Fibroblast of upper back skin (primary cell): Measurements from ENCODE around the gene ENPEP.
"Not testable (repeated sequence)": the region's sequence is repeated elsewhere in the genome, so short reads cannot be mapped to it uniquely, and the experiment has no call there.

Experiments used
- DNase-seq: peaks from one replicate; pipeline ENCODE4 v3.0.0-alpha.2; 2013

The ENPEP gene

DNA sequence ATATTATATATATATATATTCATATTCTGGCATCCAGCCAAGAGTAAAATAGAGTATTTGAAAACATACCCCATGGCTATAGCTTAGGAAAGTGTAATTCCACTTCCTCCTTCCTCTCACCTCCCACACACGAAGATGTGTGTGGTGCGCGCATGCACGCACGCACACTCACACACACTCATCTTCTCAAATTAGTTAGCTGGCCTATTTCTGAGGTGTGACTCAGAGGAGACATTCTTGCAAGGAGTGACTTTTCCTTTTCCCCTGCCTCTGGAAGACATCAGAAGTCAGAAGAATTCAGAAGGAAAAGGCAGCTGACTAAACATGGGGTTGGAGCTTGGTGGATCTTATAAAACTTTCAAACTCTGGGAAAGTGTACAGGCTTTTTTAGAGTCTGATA, 8.8 kb downstream of the ENPEP start:
- peak; percentile 96 for DNase-seq

DNA sequence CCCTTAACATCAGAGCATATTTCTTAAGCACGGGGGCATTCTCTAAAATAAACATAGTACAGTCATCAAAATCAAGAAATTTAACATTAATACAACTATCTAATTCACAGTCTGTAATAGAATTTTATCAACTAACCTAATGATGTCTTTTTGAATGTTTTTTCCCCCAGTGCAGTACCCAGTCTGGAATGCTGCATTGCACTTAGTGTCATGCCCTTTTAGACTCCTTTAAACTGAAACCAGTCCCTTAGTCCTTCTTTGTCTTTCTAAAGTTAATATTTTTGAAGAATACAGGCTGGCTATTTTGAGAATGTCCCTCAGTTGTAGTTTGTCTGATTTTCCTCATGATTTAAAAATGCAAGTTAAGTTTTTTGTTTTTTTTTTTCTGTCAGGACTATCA, 9.5 kb downstream of the ENPEP start:
- DNase-seq, result no peak

DNA sequence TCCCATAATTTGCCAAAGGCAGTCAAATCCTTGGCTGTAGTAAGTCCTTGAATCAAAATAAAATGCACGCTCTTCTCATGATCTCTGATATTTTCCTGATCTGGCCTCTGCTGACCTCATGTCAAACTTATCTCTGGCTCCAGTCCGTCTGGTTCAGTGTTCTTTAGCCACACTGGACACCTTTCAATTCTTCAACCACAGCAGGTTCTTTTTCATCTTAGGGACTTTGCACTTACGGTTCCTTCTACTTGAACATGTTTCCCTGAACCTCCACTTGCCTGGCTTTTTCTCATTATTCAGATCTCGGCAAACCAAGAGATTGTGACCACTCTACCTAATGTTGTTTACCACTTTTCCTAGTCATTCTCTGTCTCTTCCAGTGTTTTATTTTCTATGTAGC, 10.3 kb downstream of the ENPEP start:
- DNase-seq, result no peak

DNA sequence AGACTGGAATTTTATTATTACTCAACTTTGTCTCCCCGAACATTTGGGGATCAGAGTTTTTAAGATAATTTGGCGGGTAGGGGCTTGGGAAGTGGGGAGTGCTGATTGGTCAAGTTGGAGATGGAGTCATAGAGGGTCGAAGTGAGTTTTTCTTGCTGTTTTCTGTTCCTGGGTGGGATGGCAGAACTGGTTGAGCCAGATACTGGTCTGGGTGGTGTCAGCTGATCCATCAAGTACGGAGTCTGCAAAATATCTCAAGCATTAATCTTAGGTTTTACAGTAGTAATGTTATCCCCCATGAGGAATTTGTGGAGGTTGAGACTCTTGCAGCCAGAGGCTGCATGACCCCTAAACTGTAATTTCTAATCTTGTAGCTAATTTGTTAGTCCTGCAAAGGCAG, 10.9 kb downstream of the ENPEP start:
- not testable (repeated sequence) for DNase-seq

DNA sequence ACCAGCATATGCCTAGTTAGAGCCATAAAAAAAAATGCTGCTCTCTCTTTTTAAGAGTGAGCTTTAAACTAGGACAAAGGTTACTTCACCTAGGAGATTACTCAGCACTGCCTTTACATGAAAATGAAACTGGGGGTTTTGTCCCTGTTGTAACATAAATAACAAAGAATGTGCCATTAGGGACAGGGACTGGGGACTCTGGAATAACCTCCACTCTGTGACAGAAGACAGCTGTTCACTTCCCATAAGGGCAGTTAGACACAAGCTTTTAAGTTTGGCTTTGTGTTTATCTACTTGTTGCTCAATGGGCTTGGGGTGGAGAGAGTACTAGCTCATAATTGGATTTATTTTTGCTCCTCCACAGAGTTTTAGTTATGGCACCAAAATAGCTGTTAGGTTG, 11.9 kb downstream of the ENPEP start:
- peak; percentile 9 for DNase-seq

DNA sequence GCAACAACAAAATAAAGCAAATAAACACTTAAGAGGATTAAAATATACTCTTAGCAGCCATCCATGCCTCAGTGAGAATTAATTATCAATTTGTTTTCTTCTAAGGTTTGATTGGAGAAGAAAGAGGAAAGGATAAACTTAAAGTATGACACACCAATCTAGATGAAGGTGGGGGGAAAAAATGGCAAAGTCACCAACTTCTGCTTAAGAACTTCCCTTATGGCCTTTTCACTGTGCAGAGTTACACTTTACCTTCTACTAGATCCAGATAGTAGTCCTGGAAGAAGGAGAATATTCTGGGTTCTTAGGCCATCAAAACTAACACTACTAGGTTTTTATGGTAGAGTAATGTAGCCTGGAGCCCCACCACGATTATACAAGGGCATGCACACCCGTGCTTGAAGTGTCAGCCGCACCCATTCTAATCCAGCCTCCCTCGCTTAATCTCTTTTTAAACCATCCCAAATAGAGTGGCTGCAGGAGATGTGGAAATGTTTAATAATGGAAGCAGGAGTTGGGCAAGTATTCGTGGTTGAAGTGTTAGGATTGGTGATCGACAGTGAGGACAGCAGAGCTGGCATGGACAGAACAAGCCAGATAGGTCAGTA, 14.1 kb downstream of the ENPEP start:
- DNase-seq, result no peak

DNA sequence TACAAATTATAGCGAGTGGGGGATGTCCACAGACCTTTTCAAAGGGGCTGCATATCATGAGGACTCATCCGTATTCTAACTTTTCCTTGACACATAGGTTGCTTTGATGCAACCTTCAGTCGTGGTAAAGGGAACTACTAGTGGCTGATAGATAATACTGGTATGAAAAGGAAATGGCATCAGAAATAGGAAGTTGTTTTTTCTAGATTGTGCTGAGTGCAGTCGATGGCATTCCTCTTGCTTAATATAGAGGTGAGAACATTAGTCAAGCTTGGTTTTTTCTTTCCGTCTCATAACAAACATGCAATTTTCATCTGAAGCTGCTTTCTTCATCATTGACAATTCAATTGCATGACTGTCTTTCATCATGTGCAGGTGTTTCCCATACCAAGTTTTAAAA, 16.6 kb downstream of the ENPEP start:
- no peak for DNase-seq

DNA sequence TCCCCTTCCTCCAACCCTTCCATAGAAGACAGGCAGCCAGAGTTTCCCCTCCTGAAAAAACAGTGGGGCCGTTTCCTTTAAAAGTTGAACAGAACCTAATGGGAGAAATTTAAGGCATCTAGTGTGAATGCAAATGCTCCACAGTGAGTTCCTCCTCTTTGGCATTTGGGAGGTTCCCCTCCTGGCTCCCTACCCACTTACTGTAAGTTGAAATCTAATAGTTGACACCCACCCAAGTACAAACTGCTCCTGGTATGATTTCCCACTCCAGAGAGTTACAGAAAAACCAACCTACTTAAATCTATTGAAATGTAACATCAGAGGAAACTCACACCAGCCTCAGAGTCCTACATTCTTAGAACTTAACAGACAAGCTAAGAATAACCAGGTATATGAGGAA, 17.6 kb downstream of the ENPEP start:
- DNase-seq, result no peak

DNA sequence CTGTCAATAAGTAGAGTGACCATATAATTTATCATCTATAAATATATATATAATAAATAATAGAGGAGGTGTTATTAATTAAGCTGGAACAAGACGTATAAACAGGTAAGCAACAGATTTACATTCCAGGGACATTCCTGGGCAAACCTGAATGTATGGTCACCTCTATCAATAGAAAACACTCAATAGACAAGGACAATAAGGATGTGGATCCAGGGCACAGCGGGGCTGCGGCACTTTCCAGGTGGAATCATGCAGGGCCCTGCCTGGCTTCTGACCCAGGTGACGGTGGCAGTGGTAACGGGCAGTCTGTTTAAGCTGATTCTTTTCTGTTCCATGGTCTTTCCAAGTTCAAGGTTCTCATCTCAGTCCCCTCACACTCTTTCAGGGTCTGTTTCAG, 22.5 kb downstream of the ENPEP start:
- no peak for DNase-seq

DNA sequence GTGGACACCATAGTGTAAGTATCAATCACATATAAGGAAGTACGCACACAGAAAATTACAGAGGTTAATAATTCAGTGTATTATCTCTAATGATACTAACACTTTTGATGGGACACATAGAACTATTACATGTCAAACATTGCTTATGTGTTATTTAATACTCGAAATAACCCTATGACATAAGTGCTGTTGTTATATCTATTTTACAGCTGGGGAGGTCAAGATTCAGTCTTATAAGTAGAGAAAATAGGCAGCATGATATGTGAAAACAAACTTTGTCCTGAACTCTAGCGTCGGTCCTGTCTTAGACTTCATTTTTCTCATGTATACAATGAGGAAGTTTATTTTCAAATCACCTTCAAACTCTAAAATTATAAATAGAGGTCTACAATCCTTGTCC, 23.2 kb downstream of the ENPEP start:
- no peak for DNase-seq

DNA sequence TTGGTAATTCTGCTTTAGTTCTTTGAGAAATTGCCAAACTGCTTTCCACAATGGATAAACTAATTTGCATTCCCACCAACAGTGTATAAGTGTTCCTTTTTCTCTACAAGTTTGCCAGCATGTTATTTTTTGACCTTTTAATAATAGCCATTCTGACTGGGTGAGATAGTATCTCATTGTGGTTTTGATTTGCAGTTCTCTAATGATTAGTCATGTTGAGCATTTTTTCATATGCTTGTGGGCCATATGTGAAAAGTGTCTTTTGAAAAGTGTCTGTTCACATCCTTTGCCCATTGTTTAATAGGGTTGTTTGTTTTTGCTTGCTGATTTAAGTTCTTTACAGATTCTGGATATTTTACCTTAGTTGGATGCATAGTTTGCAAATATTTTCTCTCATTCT, 25.9 kb downstream of the ENPEP start:
- DNase-seq, result peak; percentile 70

DNA sequence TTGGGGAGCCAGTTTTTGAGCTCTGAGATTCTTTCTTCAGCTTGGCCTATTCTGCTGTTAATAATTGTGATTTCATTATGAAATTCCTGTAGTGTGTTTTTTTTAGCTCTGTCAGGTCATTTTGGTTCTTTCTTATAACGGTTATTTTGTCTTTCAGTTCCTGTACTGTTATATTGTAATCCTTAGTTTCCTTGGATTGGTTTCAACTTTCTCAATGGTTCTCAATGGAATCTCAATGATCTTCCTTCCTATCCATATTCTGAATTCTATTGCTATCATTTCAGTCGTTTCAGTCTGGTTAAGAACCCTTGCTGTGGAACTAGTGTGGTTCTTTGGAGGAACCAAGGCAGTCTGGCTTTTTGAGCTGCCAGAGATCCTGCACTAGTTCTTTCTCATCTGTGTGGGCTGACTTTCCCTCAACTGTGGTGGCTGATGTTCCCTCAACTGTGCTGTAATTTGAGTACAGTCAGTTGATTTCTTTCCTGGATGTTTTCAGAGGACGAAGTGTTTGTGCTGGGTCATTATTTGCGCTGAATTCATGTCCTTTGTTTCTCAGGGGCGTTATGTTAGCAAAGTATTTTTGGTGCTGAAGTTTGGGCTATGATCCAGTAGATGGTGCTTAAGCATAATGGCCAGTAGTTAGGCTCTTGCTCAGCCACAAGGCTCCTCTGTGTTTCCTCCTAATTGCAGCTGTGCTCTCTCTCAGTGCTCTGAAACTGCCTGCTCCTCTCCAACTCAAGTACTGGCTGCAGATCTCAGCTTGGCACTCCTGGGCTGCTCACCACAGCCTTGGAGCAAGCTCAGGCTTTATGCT, 27.5 kb downstream of the ENPEP start:
- DNase-seq, result peak; percentile 31

DNA sequence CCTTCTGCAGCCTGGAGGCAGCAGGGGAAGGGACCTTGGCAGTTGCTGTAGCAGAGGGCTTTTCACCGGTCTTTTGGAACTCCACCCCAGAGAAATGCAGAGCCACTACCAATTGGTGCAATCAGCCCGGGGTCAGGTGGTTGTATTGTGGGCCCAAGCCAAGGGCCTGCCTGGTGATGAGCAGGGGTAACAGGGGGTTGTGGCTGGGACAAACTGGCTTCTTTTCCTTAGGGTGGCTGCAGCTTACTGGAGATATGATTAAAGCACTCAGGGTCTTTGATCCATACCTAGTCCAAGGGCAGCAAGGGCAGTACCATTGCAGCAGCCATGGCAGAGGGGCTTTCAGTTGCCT, 28.1 kb downstream of the ENPEP start:
- DNase-seq, result no peak

DNA sequence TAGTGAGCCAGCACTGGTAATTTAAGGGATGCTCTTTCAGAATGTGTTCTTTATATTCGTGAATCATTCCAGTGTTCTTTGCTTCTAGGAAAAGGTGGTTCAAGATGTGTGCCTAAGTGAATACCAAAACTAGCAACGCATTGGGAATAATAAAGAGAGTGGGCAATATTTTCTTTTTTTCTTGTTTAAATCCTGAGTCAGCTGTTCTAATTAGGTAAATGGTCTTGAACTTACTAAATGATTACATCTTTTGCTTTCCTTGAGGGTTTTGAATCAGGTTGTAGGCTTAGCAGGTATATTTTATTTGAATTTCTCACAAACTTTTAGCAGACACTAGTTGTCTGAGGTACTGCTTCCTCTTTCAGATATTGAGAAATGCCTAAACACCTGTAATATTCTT, 29.5 kb downstream of the ENPEP start:
- DNase-seq, result no peak

DNA sequence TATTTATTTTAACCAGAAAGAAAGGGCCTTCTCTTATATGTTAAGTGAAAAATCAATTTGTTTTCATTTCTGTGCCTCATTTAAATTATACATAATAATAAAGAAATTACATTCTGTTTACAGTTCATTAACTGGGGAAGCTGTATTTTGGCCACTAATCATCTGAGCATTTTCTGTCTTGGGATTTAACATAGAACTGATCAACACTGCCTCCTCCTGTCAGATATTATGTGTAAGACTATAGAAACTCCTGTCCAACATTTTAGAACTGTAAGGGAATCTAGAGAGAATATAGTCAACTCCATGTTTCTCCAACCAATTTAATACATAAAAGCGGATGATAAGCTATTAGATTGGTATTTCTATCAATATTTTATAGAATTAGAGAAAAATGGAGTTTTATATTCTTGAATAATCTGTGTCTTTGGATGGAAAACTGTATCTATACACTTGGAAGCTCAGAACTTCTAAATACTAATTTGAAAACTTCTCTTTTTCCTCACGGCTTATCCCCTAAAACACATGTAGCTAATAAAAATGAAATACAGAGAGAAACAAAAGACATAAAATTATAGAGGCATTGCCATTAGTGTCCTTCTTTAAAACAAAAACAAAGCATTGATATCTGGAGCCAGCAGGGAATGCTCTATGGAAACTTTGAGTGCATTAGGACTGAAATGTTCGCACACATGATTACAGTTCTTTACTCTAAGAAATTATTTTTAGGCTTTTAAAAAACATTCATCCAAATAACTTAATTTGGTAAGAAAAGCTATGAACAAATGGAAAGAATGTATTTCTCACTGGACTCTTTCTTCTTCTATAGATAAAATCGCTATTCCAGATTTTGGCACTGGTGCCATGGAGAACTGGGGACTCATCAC, 33.1 kb downstream of the ENPEP start:
- peak; percentile 53 for DNase-seq

DNA sequence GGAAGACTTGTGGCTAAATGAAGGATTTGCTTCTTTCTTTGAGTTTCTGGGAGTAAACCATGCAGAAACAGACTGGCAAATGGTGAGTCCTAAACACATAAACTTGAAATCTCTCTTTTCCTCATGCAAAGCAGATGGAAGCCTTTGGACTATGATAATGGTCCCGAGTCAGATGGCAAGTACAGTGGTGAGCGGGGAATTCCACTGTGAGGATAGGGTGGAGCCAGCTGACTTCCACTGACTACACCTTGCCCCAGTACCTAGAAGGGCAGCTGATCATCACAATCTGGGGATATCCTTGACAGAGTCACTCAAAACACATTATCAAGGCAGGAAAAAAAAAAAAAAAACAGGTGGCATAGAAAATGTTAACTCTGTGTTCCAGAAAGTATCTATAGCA, 34.3 kb downstream of the ENPEP start:
- no peak for DNase-seq

DNA sequence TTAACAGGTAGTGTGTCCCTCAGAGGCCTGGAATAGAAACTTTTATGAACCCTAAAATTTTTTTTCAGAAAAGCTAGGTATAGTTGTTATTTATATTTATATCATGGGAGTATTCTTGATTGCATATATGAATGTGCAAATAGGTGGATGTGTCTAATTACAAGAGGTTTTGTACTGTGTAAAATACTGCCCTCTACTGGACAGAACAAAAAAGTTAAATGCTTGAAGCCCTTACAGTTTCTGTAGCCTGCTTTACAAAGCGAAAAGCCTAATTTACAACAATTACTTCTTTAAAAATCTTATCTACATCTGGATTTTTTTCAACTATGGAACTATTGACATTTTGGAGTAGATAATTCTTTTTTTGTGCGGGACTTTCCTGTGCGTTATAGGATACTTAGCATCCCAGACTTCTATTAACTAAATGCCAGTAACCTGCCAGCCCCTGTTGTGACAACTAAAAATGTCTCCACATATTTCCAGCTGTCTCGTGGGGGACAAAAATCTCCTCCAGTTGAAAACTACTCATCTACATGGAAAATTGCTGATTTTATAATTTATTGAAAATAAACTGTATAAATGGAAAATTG, 35.1 kb downstream of the ENPEP start:
- DNase-seq, result peak; percentile 53

DNA sequence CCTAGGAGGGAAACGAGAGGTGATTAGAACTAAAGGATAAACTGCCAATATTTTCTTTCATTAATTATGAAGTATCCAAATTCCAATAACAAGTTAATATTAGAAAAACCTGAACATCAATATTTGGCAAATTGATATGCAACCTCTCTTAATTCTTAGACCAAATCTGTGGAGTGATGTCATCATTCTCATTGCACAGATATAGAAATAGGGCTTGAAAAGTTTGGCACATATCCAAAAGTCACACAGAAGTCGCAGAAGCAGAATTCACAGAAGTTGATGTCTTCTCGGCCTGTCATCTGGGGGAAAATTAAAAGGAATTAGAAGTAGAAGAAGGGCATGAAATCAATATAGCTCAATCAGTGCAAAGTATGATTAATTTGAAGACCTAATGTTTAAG, 36.9 kb downstream of the ENPEP start:
- no peak for DNase-seq

DNA sequence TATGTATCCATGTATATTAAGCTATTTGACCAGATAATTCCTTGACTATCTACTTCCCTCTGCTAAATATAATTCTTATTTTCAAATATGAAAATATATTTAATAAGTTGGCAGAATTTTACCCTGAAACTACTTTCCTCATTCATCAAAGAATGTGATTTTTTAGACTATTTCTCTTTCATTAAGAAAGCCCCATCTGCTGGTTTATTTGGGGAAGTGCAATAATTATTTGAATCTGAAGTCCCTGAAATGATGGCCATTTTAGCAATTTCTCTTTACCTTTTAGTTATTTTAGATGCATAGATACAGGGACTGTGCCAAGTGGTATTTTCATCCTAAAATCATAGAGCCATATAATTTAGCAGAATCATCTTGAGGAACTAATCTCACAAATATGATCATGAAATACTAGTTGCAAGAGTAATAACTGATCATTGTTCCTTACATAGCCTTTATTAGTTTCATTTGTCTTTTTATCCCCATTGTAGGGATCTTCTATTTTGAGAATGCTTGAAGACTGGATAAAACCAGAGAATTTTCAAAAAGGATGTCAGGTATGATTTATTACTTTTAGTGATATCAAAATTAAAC, 39.0 kb downstream of the ENPEP start:
- peak; percentile 47 for DNase-seq

DNA sequence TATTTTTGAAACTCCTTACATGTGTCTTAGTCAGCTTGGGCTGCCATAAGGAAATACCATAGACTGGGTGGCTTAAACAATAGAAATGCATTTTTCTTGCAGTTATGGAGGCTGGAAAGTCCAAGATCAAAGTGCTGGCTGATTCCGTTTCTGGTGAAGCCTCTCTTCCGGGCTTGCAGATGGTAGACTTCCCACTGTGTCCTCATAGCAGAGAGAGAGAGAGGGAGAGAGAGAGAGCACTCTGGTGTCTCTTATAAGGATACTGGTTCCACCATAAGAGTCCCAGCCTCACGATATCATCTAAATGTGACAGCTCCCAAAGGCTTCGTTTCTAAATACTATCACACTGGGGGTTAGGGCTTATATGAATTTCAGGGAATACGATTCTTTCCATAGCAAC, 39.7 kb downstream of the ENPEP start:
- DNase-seq, result peak; percentile 11

DNA sequence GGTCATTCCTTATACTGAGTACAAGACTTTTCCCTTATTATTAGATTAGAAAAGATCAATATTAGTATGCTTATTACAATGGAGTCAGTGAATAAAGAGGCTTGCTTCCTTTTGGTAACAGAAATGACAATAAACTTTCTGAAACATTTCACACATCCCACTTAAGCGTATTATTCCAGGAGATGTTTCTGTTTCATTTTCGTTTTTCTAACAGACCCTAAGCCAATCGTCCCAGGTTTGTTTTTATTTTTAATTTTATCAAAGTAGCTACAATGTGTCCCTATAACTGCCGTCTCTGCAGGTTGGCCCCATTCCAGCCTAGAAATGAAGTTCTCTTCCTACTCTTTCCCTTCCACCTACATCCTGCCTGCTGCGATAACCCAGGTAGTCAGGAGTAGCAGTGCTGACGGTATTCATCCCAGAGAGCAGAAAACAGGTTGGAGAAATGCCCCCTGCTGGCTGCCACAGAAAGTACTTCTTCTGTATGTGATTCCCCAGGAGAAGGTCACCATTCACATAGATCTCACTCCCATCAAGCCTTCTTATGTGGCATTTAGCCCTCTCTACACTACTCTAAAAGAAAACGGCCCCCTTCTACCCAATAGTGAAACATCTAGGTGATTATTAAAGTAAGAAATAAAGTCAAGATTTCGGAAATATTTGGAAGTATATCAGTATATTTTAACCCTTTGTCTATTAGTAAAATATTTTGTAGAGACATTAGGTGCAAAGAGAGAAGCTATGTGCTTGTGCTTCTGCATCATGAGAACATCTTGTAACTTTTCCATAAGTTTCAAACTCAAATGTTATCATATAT, 40.4 kb downstream of the ENPEP start:
- DNase-seq, result peak; percentile 45

DNA sequence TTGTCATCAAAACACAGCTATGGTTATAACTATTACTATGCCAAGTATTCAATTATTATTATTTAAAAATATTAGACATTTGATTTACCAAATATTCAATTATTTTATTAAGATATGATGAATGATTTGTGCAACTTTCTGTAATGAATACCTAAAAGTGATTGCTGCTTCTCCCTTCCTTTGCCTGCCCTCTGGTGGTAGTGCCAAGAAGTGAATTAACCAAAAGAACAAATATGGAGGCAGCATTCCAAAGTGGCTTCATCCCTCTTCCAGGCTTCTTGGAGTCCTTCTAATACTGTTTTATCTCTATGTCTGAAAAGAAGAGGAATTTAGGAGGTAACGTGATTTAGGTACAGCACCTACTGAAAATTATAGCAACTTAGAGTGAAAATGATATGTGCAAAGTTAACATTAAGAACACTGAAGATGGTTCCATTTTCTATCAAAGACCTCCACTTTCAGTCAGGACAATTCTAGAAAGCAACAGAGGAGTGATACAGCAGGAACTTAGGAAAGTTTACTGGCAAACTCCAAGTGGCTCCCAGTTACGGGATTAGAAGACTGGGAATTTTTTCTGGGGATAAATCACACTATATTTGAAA, 43.0 kb downstream of the ENPEP start:
- DNase-seq, result peak; percentile 35
